Measurements from ENCODE around the gene PAXIP1. TPM values are rescaled to one million over a fixed set of nuclear protein-coding genes. Genes with fewer than 3 reads are reported as not detected.
"Not testable (repeated sequence)": the region's sequence is repeated elsewhere in the genome, so short reads cannot be mapped to it uniquely, and the experiment has no call there.

PAXIP1 gene
- total RNA-seq, 2 donors from 2014 or later: 10.5 to 10.6 TPM

GRCh38 chr7:154953006-154953684 is 49.8 kb downstream of the PAXIP1 start:
- no peaks in the 10 kb centered on the region for H3K9me3 ChIP-seq (ENCODE audit: control insufficient read depth, low read length, poor library complexity, severe bottlenecking)
- no peak overlapping the region for H3K27ac Mint-ChIP-seq
- H3K27me3 Mint-ChIP-seq: no peaks in the 10 kb centered on the region
- no peak overlapping the region for H3K4me3 Mint-ChIP-seq
- peaks cover 3% of the 10 kb centered on the region for H3K36me3 Mint-ChIP-seq (ENCODE audit: low read depth)
- peaks cover 3% of the 10 kb centered on the region for H3K4me1 Mint-ChIP-seq
- ATAC-seq (peak; percentile 76), DNase-seq (peak; percentile 53 to 64 (median 56))

- peaks cover 3% of the 10 kb centered on the region for H3K36me3 Mint-ChIP-seq (ENCODE audit: low read depth)
- H3K4me3 Mint-ChIP-seq: no peak overlapping the region
- H3K9me3 ChIP-seq (ENCODE audit: control insufficient read depth, low read length, poor library complexity, severe bottlenecking): no peaks in the 10 kb centered on the region
- H3K27ac Mint-ChIP-seq: no peak overlapping the region
- peaks cover 3% of the 10 kb centered on the region for H3K4me1 Mint-ChIP-seq
- no peak for ATAC-seq
- no peak for DNase-seq
- H3K27me3 Mint-ChIP-seq: no peaks in the 10 kb centered on the region
Observed at GRCh38 chr7:154950960-154951359, 52.0 kb downstream of the PAXIP1 start.

GRCh38 chr7:154947604-154948003 is 55.3 kb downstream of the PAXIP1 start:
- ATAC-seq (no peak), DNase-seq (no peak)
- H3K9me3 ChIP-seq (ENCODE audit: control insufficient read depth, low read length, poor library complexity, severe bottlenecking): no peaks in the 10 kb centered on the region
- Mint-ChIP-seq H3K4me1 (no peaks in the 10 kb centered on the region), H3K36me3 (ENCODE audit: low read depth) (no peaks in the 10 kb centered on the region), H3K27me3 (no peaks in the 10 kb centered on the region), H3K4me3 (no peak overlapping the region), H3K27ac (peak overlapping the region; percentile 37)

- ATAC-seq: no peak
Observed at GRCh38 chr7:154946166-154946565, 56.8 kb downstream of the PAXIP1 start.

GRCh38 chr7:154943906-154944305 is 59.0 kb downstream of the PAXIP1 start:
- no peak overlapping the region for H3K27ac Mint-ChIP-seq
- H3K4me1 Mint-ChIP-seq: peaks cover 2% of the 10 kb centered on the region
- no peaks in the 10 kb centered on the region for H3K9me3 ChIP-seq (ENCODE audit: control insufficient read depth, low read length, poor library complexity, severe bottlenecking)
- no peak for ATAC-seq
- no peak overlapping the region for H3K4me3 Mint-ChIP-seq
- H3K36me3 Mint-ChIP-seq (ENCODE audit: low read depth): no peaks in the 10 kb centered on the region
- H3K27me3 Mint-ChIP-seq: no peaks in the 10 kb centered on the region
- no peak for DNase-seq

More at GRCh38 chr7:154946166-154946565, 56.8 kb downstream of the PAXIP1 start:
- H3K36me3 Mint-ChIP-seq (ENCODE audit: low read depth): no peaks in the 10 kb centered on the region
- no peak for DNase-seq
- H3K9me3 ChIP-seq (ENCODE audit: control insufficient read depth, low read length, poor library complexity, severe bottlenecking): no peaks in the 10 kb centered on the region
- H3K4me3 Mint-ChIP-seq: no peak overlapping the region
- H3K4me1 Mint-ChIP-seq: peaks cover under 1% of the 10 kb centered on the region
- H3K27me3 Mint-ChIP-seq: no peaks in the 10 kb centered on the region
- H3K27ac Mint-ChIP-seq: no peak overlapping the region

GRCh38 chr7:154942691-154943090 is 60.2 kb downstream of the PAXIP1 start:
- Mint-ChIP-seq H3K36me3 (ENCODE audit: low read depth) (no peaks in the 10 kb centered on the region), H3K4me3 (no peak overlapping the region), H3K4me1 (peaks cover 5% of the 10 kb centered on the region), H3K27me3 (no peaks in the 10 kb centered on the region), H3K27ac (no peak overlapping the region)
- ATAC-seq (no peak), DNase-seq (no peak)
- no peaks in the 10 kb centered on the region for H3K9me3 ChIP-seq (ENCODE audit: control insufficient read depth, low read length, poor library complexity, severe bottlenecking)

- no peak overlapping the region for H3K4me3 Mint-ChIP-seq
- peaks cover 3% of the 10 kb centered on the region for H3K36me3 Mint-ChIP-seq (ENCODE audit: low read depth)
- peaks cover 5% of the 10 kb centered on the region for H3K4me1 Mint-ChIP-seq
Observed at GRCh38 chr7:154937837-154938236, 65.1 kb downstream of the PAXIP1 start.

GRCh38 chr7:154934353-154934952 is 68.5 kb downstream of the PAXIP1 start:
- not testable (repeated sequence) for H3K36me3 Mint-ChIP-seq (ENCODE audit: low read depth); H3K27ac Mint-ChIP-seq; DNase-seq; ATAC-seq; H3K9me3 ChIP-seq (ENCODE audit: control insufficient read depth, low read length, poor library complexity, severe bottlenecking); H3K27me3 Mint-ChIP-seq; H3K4me3 Mint-ChIP-seq
- H3K4me1 Mint-ChIP-seq: peaks cover 13% of the 10 kb centered on the region

More at GRCh38 chr7:154937837-154938236, 65.1 kb downstream of the PAXIP1 start:
- H3K9me3 ChIP-seq (ENCODE audit: control insufficient read depth, low read length, poor library complexity, severe bottlenecking): no peaks in the 10 kb centered on the region
- Mint-ChIP-seq H3K27ac (no peak overlapping the region), H3K27me3 (no peaks in the 10 kb centered on the region)
- DNase-seq (no peak), ATAC-seq (no peak)

- H3K9me3 ChIP-seq (ENCODE audit: control insufficient read depth, low read length, poor library complexity, severe bottlenecking): no peaks in the 10 kb centered on the region
- no peak for ATAC-seq
- H3K4me3 Mint-ChIP-seq: no peak overlapping the region
- no peaks in the 10 kb centered on the region for H3K27me3 Mint-ChIP-seq
- H3K4me1 Mint-ChIP-seq: peaks cover 25% of the 10 kb centered on the region
- no peak overlapping the region for H3K27ac Mint-ChIP-seq
- peaks cover 3% of the 10 kb centered on the region for H3K36me3 Mint-ChIP-seq (ENCODE audit: low read depth)
- no peak for DNase-seq
Observed at GRCh38 chr7:154931906-154932305, 71.0 kb downstream of the PAXIP1 start.

- H3K9me3 ChIP-seq (ENCODE audit: control insufficient read depth, low read length, poor library complexity, severe bottlenecking): no peaks in the 10 kb centered on the region
- ATAC-seq: no peak
- DNase-seq: no peak
- Mint-ChIP-seq H3K27me3 (no peaks in the 10 kb centered on the region), H3K4me1 (peaks cover 25% of the 10 kb centered on the region), H3K27ac (peak overlapping the region; percentile 99), H3K36me3 (ENCODE audit: low read depth) (no peaks in the 10 kb centered on the region), H3K4me3 (peak overlapping the region; percentile 97)
Observed at GRCh38 chr7:154929006-154929726, 73.8 kb downstream of the PAXIP1 start.

- Mint-ChIP-seq H3K27me3 (no peaks in the 10 kb centered on the region), H3K4me1 (peaks cover 25% of the 10 kb centered on the region), H3K27ac (peak overlapping the region; percentile 99), H3K4me3 (peak overlapping the region; percentile 97), H3K36me3 (ENCODE audit: low read depth) (no peaks in the 10 kb centered on the region)
- DNase-seq (no peak), ATAC-seq (peak; percentile 84)
- no peaks in the 10 kb centered on the region for H3K9me3 ChIP-seq (ENCODE audit: control insufficient read depth, low read length, poor library complexity, severe bottlenecking)
Observed at GRCh38 chr7:154928136-154929005, 74.6 kb downstream of the PAXIP1 start.

GRCh38 chr7:154927624-154928125 is 75.2 kb downstream of the PAXIP1 start:
- ATAC-seq: peak; percentile 71
- peaks cover 25% of the 10 kb centered on the region for H3K4me1 Mint-ChIP-seq
- H3K36me3 Mint-ChIP-seq (ENCODE audit: low read depth): no peaks in the 10 kb centered on the region
- H3K9me3 ChIP-seq (ENCODE audit: control insufficient read depth, low read length, poor library complexity, severe bottlenecking): no peaks in the 10 kb centered on the region
- H3K4me3 Mint-ChIP-seq: peak overlapping the region; percentile 97
- DNase-seq: peak; percentile 38 to 69 (median 44)
- peak overlapping the region; percentile 99 for H3K27ac Mint-ChIP-seq
- H3K27me3 Mint-ChIP-seq: no peaks in the 10 kb centered on the region

All from T-helper 17 cell (primary cell).